GM12878 (cell line): ENCODE results near the gene TOLLIP. TPM values are rescaled to one million over a fixed set of nuclear protein-coding genes. Genes with fewer than 3 reads are reported as not detected.

Experiments used
- ATAC-seq: fragments of 200-7000 bp; cut with Tn5 transposase; 3 replicates; pipeline ENCODE4 v1.9.1; 2020; ENCODE audit warnings: mild to moderate bottlenecking, moderate library complexity
- BruUV-seq: library from RNA; stranded (reverse); fragments of 400-500 nt; replicated peaks from 2 replicates; lab custom pipeline; 2021; lab: Mats Ljungman, UMichigan
- CTCF ChIA-PET: fragments of 300-600 bp; sonication (Branson Sonifier 250); formaldehyde crosslinking; extraction: SDS; loops from one replicate; lab custom pipeline; 2021; ENCODE audit warnings: inconsistent platforms; lab: Yijun Ruan, JAX
- POLR2A ChIA-PET: fragments of 350-600 bp; formaldehyde crosslinking; extraction: SDS; loops from one replicate; lab custom pipeline; 2021; ENCODE audit warnings: inconsistent platforms; lab: Charles Lee
- RAD21 ChIA-PET: fragments of 300-600 bp; sonication (Branson Sonifier 250); formaldehyde crosslinking; loops from one replicate; lab custom pipeline; 2023; ENCODE audit warnings: antibody characterized with exemption; ENCODE audit not compliant: unreplicated experiment; lab: Charles Lee
- SMC1A ChIA-PET: fragments of 300-600 bp; sonication (Branson Sonifier 250); formaldehyde crosslinking; loops from one replicate; lab custom pipeline; 2023; ENCODE audit not compliant: unreplicated experiment, uncharacterized antibody; lab: Charles Lee
- DNase-seq: peaks from one replicate; pipeline ENCODE4 v3.0.0-alpha.2; 2011; ENCODE audit warnings: low read depth, low spot score
- FAIRE-seq: peaks from 3 replicates; lab custom pipeline; 2011; peaks lifted over from hg19 to GRCh38; lab: Jason Lieb, UNC
- H2AFZ ChIP-seq: 2 replicates; pipeline ENCODE4 v1.6.0; 2011; ENCODE audit warnings: low read depth, low read length, control low read depth; ENCODE audit not compliant: control insufficient read depth
- H3K27ac ChIP-seq: 2 replicates; pipeline ENCODE4 v1.5.1; 2011; ENCODE audit warnings: control low read depth; ENCODE audit not compliant: control insufficient read depth, insufficient read depth
- H3K27me3 ChIP-seq, 2 experiments: replicated peaks in 1 of 2; 2 replicates each; pipeline versions ENCODE4 v1.6.0 to v1.6.1; 2011; ENCODE audit warnings: low read length in 1 of 2; ENCODE audit not compliant: control insufficient read depth in 2 of 2, insufficient read depth in 2 of 2
- H3K36me3 ChIP-seq, 2 experiments: 2 replicates each; pipeline ENCODE4 v1.5.1; 2011; ENCODE audit warnings: low read length in 1 of 2; ENCODE audit not compliant: control insufficient read depth in 2 of 2, insufficient read depth in 2 of 2
- H3K4me1 ChIP-seq: 2 replicates; pipeline ENCODE4 v1.6.1; 2011; ENCODE audit warnings: mild to moderate bottlenecking, low read length, moderate library complexity, mixed read lengths; ENCODE audit not compliant: control insufficient read depth, insufficient read depth
- H3K4me2 ChIP-seq: 2 replicates; pipeline ENCODE4 v1.6.0; 2011; ENCODE audit warnings: control low read depth; ENCODE audit not compliant: control insufficient read depth, insufficient read depth
- H3K4me3 ChIP-seq: fragments of 200-600 bp; sonication (generic); 2 replicates; pipeline ENCODE4 v1.5.1; 2016
- H3K79me2 ChIP-seq: 2 replicates; pipeline ENCODE4 v1.6.0; 2011; ENCODE audit warnings: low read length; ENCODE audit not compliant: control insufficient read depth, insufficient read depth
- H3K9ac ChIP-seq: 2 replicates; pipeline ENCODE4 v1.8.0; 2011; ENCODE audit warnings: low read length, control low read depth, mixed read lengths; ENCODE audit not compliant: control insufficient read depth, insufficient read depth
- H3K9me3 ChIP-seq: replicated peaks from 3 replicates; pipeline ENCODE4 v1.5.1; 2011; ENCODE audit warnings: mild to moderate bottlenecking, low read length; ENCODE audit not compliant: control insufficient read depth, insufficient read depth
- H4K20me1 ChIP-seq: 2 replicates; pipeline ENCODE4 v1.6.0; 2011; ENCODE audit not compliant: control insufficient read depth, insufficient read depth
- CHD1 ChIP-seq: IDR thresholded peaks from 2 replicates; pipeline ENCODE4 v1.6.1; 2012; ENCODE audit warnings: low read depth, low read length, improper control_type of control experiment
- E4F1 ChIP-seq: fragments of 450-650 bp; IDR thresholded peaks from 2 replicates; pipeline ENCODE4 v1.6.1; 2018; ENCODE audit warnings: borderline replicate concordance, mild to moderate bottlenecking; ENCODE audit not compliant: partially characterized antibody
- NFYB ChIP-seq: IDR thresholded peaks from 2 replicates; pipeline ENCODE4 v1.6.1; 2011; ENCODE audit warnings: low read depth, mild to moderate bottlenecking, low read length, improper control_type of control experiment, moderate library complexity; ENCODE audit not compliant: insufficient read depth
- NR2C2 ChIP-seq: IDR thresholded peaks from 2 replicates; pipeline ENCODE4 v1.6.1; 2011; ENCODE audit warnings: borderline replicate concordance, low read depth; ENCODE audit not compliant: control insufficient read depth, insufficient read length
- POLR2A ChIP-seq: IDR thresholded peaks from 2 replicates; pipeline ENCODE4 v1.6.1; 2011; ENCODE audit warnings: low read depth, mild to moderate bottlenecking, low read length
- SMAD1 ChIP-seq: fragments of 450-650 bp; IDR thresholded peaks from 2 replicates; pipeline ENCODE4 v1.6.1; 2018; ENCODE audit warnings: mild to moderate bottlenecking, low read depth; ENCODE audit not compliant: partially characterized antibody
- TCF12 ChIP-seq: IDR thresholded peaks from 2 replicates; pipeline ENCODE4 v1.6.1; 2011; ENCODE audit warnings: low read depth, mild to moderate bottlenecking, low read length
- YBX1 ChIP-seq: fragments of 450-650 bp; IDR thresholded peaks from 2 replicates; pipeline ENCODE4 v1.6.1; 2016; ENCODE audit warnings: antibody characterized with exemption
- ZNF384 ChIP-seq: IDR thresholded peaks from 2 replicates; pipeline ENCODE4 v1.6.1; 2012; ENCODE audit warnings: low read depth, mild to moderate bottlenecking, low read length, improper control_type of control experiment, borderline replicate concordance
- ZSCAN29 ChIP-seq: fragments of 450-650 bp; IDR thresholded peaks from 2 replicates; pipeline ENCODE4 v1.6.1; 2017; ENCODE audit warnings: mild to moderate bottlenecking, moderate library complexity
- WGBS: methylation state at CpG from one replicate; pipeline ENCODE4 v1.1.6; 2016; ENCODE audit warnings: low lambda C conversion rate; ENCODE audit not compliant: insufficient replicate concordance, insufficient coverage; ENCODE audit errors: missing lambda C conversion rate; 5-methylcytosine and 5-hydroxymethylcytosine counted together
- in situ Hi-C: fragments of 300-500 bp; cut with MboI; formaldehyde crosslinking; loops from 9 replicates; pipeline ENCODE4 v1.14.3; 2018; ENCODE audit warnings: mixed read lengths
- intact Hi-C: fragments of 100-400 bp; cut with micrococcal nuclease; formaldehyde crosslinking; loops from one replicate; pipeline ENCODE4 v1.14.2; 2022; ENCODE audit not compliant: unreplicated experiment
- polyA plus RNA-seq, 11 experiments: library from polyadenylated mRNA; depleted of rRNA in 4 of 11; unstranded in 6 of 11; stranded (reverse) in 5 of 11; fragments of >200 nt; fragmentation: Nextera tagmentation in 4 of 11; fragmentation: Illumina TruSeq in 1 of 11; extraction: Ambion mirVana in 4 of 11; extraction: Trizol in 1 of 11; gene quantifications; 1 replicate in 1 of 11; 2 replicates in 10 of 11; pipeline versions ENCODE4 v1.2.1 to v1.2.3, GENCODE V29; 2011 to 2016; ENCODE audit warnings: inconsistent platforms in 2 of 11, missing spikeins in 2 of 11, low read depth in 1 of 11
- total RNA-seq, 4 experiments: library from RNA; depleted of rRNA in 3 of 4; stranded (reverse); fragments of >200 nt in 3 of 4; fragmentation: Illumina TruSeq in 1 of 4; extraction: Trizol in 1 of 4; gene quantifications; 2 replicates each; pipeline versions ENCODE4 v1.2.1 to v1.2.3, GENCODE V29; 2013 to 2021
- TF ChIP-seq, protein P1 (sequence below): IDR thresholded peaks from 2 replicates; pipeline ENCODE4 v1.6.1; 2011; ENCODE audit warnings: low read depth, mild to moderate bottlenecking, low read length, moderate library complexity, borderline replicate concordance; ENCODE audit errors: extremely low read depth
- TF ChIP-seq, protein P2 (sequence below): IDR thresholded peaks from 2 replicates; pipeline ENCODE4 v1.6.1; 2012; ENCODE audit warnings: mild to moderate bottlenecking, low read depth, low read length

TOLLIP gene
- total and polyA plus RNA-seq, 10 of the 15 experiments (the other 5 are each of a cell fraction or from before 2014, with no cell fraction given) = 0.47 to 39.5 (median 21.6) TPM

DNA sequence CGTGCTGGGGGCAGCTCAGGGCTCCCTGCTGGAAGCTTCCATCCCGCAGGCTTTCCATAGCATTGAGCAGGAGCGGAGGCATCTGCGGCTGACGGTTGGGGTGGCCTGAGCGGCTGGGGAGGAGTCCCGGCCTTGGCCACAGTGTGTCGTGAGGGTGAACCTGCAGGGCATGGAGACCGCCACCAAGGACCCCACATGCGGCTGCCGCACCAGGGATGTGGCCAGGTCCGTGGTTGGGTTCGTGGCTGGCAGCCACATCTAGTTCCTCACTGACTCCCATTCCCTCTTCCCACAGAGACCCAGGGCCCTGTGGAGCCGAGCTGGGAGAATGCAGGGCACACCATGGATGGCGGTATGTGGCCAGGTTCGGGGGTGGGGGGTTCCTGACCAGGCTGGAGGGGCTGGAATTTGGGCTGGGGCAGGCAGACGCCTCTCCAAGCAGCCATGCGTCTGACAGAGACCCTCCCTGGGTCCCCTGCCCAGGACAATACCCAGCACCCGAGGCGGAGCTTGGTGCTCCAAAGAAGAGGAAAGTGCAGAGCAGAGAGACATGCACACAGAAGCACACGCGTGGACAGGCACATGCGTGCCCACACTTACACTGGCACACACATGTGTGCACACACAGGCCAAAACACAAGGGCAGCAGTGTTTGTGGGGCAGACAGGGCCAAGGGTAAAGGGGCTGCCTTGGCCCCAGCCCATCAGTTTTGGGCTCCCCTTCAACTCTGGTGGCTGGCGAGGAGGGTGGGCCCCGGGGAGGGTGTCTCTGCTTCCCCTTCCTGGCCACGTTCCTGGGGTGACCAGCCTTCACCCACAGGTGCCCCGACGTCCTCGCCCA lies 83.8 kb downstream of the TOLLIP start (continued):
- TF ChIP-seq POLR2A (no peak), YBX1 (no peak), SMAD1 (no peak), TCF12 (no peak)

DNA sequence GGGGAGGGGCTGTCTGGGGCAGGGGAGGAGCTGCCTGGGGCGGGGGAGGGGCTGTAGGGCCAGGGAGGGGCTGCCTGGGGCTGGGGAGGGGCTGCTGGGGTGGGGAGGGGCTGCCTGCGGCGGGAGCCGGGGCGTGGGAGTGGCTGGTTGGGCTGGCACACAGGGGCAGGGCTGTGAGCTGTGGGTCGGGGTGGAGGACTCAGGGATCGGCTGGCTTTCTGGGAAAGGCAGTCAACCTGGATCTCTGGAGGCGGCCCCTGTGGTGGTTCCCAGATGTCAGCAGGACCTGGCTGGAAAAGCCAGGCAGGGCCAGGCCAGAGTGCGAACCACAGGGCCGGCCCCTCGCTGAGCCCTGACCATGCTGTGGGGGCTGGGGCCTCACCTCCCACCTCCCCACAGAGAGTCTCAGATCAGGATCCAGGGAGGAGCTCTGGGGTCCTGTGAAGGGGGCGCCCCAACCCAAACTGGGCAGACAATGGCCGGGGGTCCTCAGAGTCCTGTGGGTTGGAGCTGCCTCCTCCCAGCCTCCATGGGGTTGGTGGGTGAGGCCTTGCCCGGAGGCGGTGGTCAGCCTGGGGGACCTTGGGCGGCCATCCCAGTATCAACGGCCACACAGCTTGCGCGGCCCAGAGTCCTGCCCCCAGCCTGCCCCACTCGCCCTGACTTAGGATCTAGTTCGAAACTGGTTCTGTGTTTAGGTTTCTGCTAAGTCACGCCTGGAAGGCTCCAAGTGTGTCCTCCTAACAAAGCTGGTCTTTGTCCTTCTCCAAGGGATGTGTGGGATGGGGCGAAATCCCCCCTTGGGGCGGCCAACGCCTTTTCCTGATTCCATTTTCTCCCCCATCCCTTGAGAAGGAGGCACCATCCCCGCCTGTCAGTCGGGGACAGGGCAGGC lies 84.7 kb downstream of the TOLLIP start:
- H3K9ac ChIP-seq = no peak overlapping the region
- ChIA-PET CTCF (no interaction called here), RAD21 (no interaction called here), SMC1A (no interaction called here), POLR2A (no interaction called here)
- no peak overlapping the region for H3K4me3 ChIP-seq
- no peak overlapping the region for H3K4me2 ChIP-seq
- H4K20me1 ChIP-seq = no peaks in the 10 kb centered on the region
- WGBS = 39% methylated on average over 25 of the region's 27 CpGs
- FAIRE-seq (no peak), DNase-seq (no peak), ATAC-seq (no peak)
- BruUV-seq = no TSS peak
- H3K27ac ChIP-seq = no peak overlapping the region
- intact Hi-C loops (no loop called here), in situ Hi-C loops (no loop called here)
- H3K36me3 ChIP-seq = no peaks in the 10 kb centered on the region
- H2AFZ ChIP-seq = no peak overlapping the region
- no peaks in the 10 kb centered on the region for H3K4me1 ChIP-seq
- H3K27me3 ChIP-seq = no peaks in the 10 kb centered on the region
- no peaks in the 10 kb centered on the region for H3K79me2 ChIP-seq
- no peak for TF ChIP-seq ZSCAN29
- TF ChIP-seq E4F1 = no peak
- TF ChIP-seq, protein P1, sequence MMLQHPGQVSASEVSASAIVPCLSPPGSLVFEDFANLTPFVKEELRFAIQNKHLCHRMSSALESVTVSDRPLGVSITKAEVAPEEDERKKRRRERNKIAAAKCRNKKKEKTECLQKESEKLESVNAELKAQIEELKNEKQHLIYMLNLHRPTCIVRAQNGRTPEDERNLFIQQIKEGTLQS = no peak
- TF ChIP-seq, protein P2, sequence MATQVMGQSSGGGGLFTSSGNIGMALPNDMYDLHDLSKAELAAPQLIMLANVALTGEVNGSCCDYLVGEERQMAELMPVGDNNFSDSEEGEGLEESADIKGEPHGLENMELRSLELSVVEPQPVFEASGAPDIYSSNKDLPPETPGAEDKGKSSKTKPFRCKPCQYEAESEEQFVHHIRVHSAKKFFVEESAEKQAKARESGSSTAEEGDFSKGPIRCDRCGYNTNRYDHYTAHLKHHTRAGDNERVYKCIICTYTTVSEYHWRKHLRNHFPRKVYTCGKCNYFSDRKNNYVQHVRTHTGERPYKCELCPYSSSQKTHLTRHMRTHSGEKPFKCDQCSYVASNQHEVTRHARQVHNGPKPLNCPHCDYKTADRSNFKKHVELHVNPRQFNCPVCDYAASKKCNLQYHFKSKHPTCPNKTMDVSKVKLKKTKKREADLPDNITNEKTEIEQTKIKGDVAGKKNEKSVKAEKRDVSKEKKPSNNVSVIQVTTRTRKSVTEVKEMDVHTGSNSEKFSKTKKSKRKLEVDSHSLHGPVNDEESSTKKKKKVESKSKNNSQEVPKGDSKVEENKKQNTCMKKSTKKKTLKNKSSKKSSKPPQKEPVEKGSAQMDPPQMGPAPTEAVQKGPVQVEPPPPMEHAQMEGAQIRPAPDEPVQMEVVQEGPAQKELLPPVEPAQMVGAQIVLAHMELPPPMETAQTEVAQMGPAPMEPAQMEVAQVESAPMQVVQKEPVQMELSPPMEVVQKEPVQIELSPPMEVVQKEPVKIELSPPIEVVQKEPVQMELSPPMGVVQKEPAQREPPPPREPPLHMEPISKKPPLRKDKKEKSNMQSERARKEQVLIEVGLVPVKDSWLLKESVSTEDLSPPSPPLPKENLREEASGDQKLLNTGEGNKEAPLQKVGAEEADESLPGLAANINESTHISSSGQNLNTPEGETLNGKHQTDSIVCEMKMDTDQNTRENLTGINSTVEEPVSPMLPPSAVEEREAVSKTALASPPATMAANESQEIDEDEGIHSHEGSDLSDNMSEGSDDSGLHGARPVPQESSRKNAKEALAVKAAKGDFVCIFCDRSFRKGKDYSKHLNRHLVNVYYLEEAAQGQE = no peak
- no peak for TF ChIP-seq ZNF384
- TF ChIP-seq CHD1 = no peak
- no peak for TF ChIP-seq NR2C2
- no peak for TF ChIP-seq NFYB
- H3K9me3 ChIP-seq = no peaks in the 10 kb centered on the region
